ENCODE data around the gene EGLN3.

- TF ChIP-seq CTCF (IDR thresholded peaks at IDR 0.05) (no peak), POLR2AphosphoS5 (IDR thresholded peaks at IDR 0.05; ENCODE audit: low read depth, low read length) (no peak), SIN3A (IDR thresholded peaks at IDR 0.05; ENCODE audit: borderline replicate concordance, insufficient read depth, low read depth, low read length) (no peak), REST (IDR thresholded peaks at IDR 0.05; ENCODE audit: insufficient read depth in 1 of 2, low read depth in 2 of 2, low read length in 1 of 2) (no peak)
These were observed 18.8 kb downstream of the EGLN3 start for GRCh38 chr14:33932033-33932432.
